Esophagus squamous epithelium (tissue), 4 donors: ENCODE data around the gene OPALIN.

Source experiments
- CTCF ChIP-seq, 6 experiments: fragments of 450-650 bp in 4 of 6; fragments of 200-600 bp in 2 of 6; sonication (generic) in 2 of 6; IDR thresholded peaks; one replicate each; pipeline ENCODE4 v1.5.1; 2016 to 2019; ENCODE audit warnings: antibody characterized with exemption in 6 of 6, mild to moderate bottlenecking in 4 of 6, moderate library complexity in 4 of 6
- POLR2A ChIP-seq, 4 donors: fragments of 450-650 bp; IDR thresholded peaks; one replicate each; pipeline ENCODE4 v1.6.1; 2017; ENCODE audit warnings: antibody characterized with exemption in 4 of 4, mild to moderate bottlenecking in 4 of 4, moderate library complexity in 3 of 4

GRCh38 chr10:96367470-96367869, 8.7 kb upstream of the OPALIN start:
- no peak for TF ChIP-seq CTCF (IDR thresholded peaks at IDR 0.05)
- no peak for TF ChIP-seq POLR2A (IDR thresholded peaks at IDR 0.05)
